ENCODE results near the gene USP24. TPM values are rescaled to one million over a fixed set of nuclear protein-coding genes. Genes with fewer than 3 reads are reported as not detected.

USP24 gene
- total and polyA plus RNA-seq, 12 donors, result 11.3 to 45.1 (median 25.9) TPM

DNA sequence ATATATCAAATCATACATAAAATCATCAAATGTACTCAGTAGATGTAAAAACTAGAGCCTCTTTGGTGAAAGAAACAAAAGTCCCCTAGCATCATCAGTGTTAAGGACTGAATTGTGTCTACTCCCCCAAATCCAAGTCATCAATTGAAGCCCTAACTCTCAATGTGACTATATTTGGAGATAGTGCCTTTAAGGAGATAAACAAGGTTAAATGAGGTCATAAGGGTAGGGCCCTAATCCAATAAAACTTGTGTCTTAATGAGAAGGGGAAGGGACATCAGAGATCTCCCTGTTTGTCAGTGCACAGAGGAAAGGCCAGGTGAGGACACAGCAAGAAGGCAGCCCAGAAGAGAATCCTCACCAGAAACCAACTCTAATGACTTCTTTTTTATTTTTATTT is 33.5 kb downstream of the USP24 start:
- intact Hi-C loops (cut with DNase I), result no loop called here
- H3K27ac ChIP-seq, result no peak overlapping the region
- no peak overlapping the region for H3K4me3 ChIP-seq
- H3K36me3 ChIP-seq (replicated peaks in 1 of 2), result no peaks in the 10 kb centered on the region
- H3K9me3 ChIP-seq (replicated peaks in 1 of 3), result no peaks in the 10 kb centered on the region
- no peak for TF ChIP-seq POLR2A (IDR thresholded peaks at IDR 0.05)
- TF ChIP-seq, protein P1, sequence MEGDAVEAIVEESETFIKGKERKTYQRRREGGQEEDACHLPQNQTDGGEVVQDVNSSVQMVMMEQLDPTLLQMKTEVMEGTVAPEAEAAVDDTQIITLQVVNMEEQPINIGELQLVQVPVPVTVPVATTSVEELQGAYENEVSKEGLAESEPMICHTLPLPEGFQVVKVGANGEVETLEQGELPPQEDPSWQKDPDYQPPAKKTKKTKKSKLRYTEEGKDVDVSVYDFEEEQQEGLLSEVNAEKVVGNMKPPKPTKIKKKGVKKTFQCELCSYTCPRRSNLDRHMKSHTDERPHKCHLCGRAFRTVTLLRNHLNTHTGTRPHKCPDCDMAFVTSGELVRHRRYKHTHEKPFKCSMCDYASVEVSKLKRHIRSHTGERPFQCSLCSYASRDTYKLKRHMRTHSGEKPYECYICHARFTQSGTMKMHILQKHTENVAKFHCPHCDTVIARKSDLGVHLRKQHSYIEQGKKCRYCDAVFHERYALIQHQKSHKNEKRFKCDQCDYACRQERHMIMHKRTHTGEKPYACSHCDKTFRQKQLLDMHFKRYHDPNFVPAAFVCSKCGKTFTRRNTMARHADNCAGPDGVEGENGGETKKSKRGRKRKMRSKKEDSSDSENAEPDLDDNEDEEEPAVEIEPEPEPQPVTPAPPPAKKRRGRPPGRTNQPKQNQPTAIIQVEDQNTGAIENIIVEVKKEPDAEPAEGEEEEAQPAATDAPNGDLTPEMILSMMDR (IDR thresholded peaks at IDR 0.05), result no peak
- no peaks in the 10 kb centered on the region for H3K4me1 ChIP-seq (replicated peaks in 1 of 2)
- H3K27me3 ChIP-seq, result no peaks in the 10 kb centered on the region
- no peak for DNase-seq

DNA sequence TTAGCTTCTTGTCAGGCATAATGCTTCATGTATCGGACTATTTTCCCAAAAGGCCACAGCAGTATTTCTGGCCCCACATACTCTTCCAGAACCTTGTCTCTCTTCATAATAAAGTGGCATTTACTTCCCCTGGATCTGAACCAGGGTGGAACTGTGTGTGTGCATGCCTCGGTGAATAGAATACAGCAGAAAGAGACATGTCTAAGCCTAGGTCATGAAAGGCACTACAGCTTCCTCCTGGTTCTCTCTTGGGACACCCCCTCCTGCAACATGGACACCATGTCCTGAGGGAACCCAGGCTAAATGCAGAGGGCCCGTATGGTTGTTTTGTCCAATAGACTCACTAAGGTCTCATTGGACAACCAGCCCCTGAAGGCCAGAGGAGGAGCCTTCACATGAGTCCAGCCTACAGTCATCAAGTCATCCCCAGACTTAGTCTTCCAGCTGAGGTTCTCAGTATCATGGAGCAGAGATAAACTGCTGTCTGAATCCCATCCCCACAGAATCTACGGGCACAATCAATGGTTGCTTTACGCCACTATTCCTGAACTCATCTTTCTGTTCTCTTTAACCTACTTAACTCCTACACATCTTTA is 35.0 kb downstream of the USP24 start:
- Histone ChIP-seq H3K9me3 (replicated peaks in 1 of 3) (no peaks in the 10 kb centered on the region), H3K27me3 (no peaks in the 10 kb centered on the region), H3K27ac (no peak overlapping the region), H3K36me3 (replicated peaks in 1 of 2) (no peaks in the 10 kb centered on the region), H3K4me3 (no peak overlapping the region), H3K4me1 (replicated peaks in 1 of 2) (no peaks in the 10 kb centered on the region)
- WGBS, 4 donors, result 96 to 98% (median 97%) methylated on average over 5 of the region's 5 CpGs
- no peak for DNase-seq
- TF ChIP-seq POLR2A (IDR thresholded peaks at IDR 0.05), result no peak
- TF ChIP-seq, protein P1 (IDR thresholded peaks at IDR 0.05), result no peak
- intact Hi-C loops (cut with DNase I), result no loop called here

DNA sequence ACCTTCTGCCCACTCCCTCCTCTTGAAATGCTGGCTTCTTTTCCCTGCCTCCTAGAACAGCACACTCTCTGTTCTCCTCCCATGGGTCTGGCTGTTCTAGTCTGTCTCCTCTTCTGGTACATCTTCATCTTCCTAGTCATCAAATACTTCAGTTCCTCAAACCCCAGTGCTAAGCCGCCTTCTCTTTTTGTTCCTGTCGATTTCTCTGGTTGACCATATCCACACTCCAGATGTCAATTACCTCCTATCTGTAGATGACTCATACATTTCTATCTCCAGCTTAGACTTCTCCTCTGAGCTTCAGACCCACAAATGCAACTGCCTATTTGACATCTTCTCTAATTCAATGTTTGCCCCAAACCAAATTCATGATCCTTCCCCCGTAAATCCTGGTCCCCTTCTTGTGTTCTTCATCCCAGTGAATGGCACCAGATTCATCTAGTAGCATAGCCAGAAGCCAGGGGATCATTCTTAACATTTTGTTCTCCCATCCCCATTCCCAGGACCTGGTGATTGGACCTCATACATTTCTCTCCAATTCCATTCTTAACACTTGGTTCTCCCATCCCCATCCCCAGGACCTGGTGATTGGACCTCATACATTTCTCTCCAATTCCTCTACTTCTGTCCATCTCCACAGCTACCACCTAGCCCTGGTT is 35.9 kb downstream of the USP24 start:
- no peak overlapping the region for H3K27ac ChIP-seq
- H3K9me3 ChIP-seq (replicated peaks in 1 of 3), result no peaks in the 10 kb centered on the region
- no peak for DNase-seq
- TF ChIP-seq, protein P1 (IDR thresholded peaks at IDR 0.05), result no peak
- TF ChIP-seq POLR2A (IDR thresholded peaks at IDR 0.05), result no peak
- H3K4me3 ChIP-seq, result no peak overlapping the region
- intact Hi-C loops (cut with DNase I), result no loop called here
- no peaks in the 10 kb centered on the region for H3K27me3 ChIP-seq
- H3K4me1 ChIP-seq (replicated peaks in 1 of 2), result no peaks in the 10 kb centered on the region
- 83 to 94% (median 87%) methylated on average over 3 of the region's 3 CpGs for WGBS, 4 donors
- H3K36me3 ChIP-seq (replicated peaks in 1 of 2), result no peaks in the 10 kb centered on the region

DNA sequence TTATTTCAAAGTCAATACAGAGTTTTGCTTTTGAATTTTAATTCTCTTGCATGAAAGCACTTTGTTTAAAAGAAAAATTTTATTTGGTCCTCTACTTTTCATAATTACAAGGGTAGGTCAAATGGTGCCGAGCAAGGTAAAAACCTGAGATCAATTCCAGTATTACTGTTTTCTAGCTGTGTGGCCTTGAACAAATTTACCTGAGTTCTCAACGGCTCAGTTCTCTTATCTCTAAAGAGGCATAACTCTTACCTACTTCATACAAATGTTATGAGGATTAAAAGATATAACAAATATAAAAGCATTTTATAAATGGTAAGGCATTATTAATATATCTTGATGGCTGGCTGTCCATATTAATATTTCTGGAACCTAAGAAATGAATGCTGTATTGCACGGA is 42.5 kb downstream of the USP24 start:
- Histone ChIP-seq H3K4me3 (no peak overlapping the region), H3K27ac (no peak overlapping the region), H3K27me3 (no peaks in the 10 kb centered on the region), H3K4me1 (replicated peaks in 1 of 2) (no peaks in the 10 kb centered on the region), H3K36me3 (replicated peaks in 1 of 2) (peaks cover 0 to 13% of the 10 kb centered on the region in 2 donors), H3K9me3 (replicated peaks in 1 of 3) (no peaks in the 10 kb centered on the region)
- 74 to 81% (median 77%) methylated on average over 3 of the region's 3 CpGs for WGBS, 4 donors
- no peak for TF ChIP-seq POLR2A (IDR thresholded peaks at IDR 0.05)
- TF ChIP-seq, protein P1 (IDR thresholded peaks at IDR 0.05), result no peak
- DNase-seq, result no peak
- intact Hi-C loops (cut with DNase I), result no loop called here
